Activated CD8-positive, alpha-beta memory T cell treated with anti-CD3 and anti-CD28 coated beads for 4 hours (primary cell): ENCODE results near the gene PCDHA10.
"Not testable (repeated sequence)": the region's sequence is repeated elsewhere in the genome, so short reads cannot be mapped to it uniquely, and the experiment has no call there.

Experiments used
- DNase-seq, 2 donors: peaks; one replicate each; pipeline ENCODE4 v3.0.0-alpha.2; 2020; ENCODE audit warnings: low read depth in 2 of 2

PCDHA10 gene

GRCh38 chr5:140840978-140841962, 14.4 kb upstream of the PCDHA10 start, which contains the start of gene PCDHA8:
PCDHA8 (plus strand) TSS chr5:140841187; CDS start chr5:140841322, 135 bp downstream.
- no peak for DNase-seq

- no peak for DNase-seq
Observed at GRCh38 chr5:140842798-140843733, 12.6 kb upstream of the PCDHA10 start.

- DNase-seq, result not testable (repeated sequence)
Observed at GRCh38 chr5:140848139-140849102, 7.3 kb upstream of the PCDHA10 start, which contains the start of gene PCDHA9. PCDHA9 (plus strand) TSS chr5:140848382; CDS start chr5:140848496, 114 bp downstream.

GRCh38 chr5:140849831-140850634, 5.7 kb upstream of the PCDHA10 start:
- DNase-seq, result not testable (repeated sequence)

- no peak for DNase-seq
Observed at GRCh38 chr5:140857177-140857986, 1.7 kb downstream of the PCDHA10 start.

- DNase-seq, result no peak
Observed at GRCh38 chr5:140857987-140858240, 2.2 kb downstream of the PCDHA10 start.

GRCh38 chr5:140862441-140863295, 7.0 kb downstream of the PCDHA10 start:
- DNase-seq, result no peak

GRCh38 chr5:140868721-140869554, 13.2 kb downstream of the PCDHA10 start, which contains the start of gene PCDHA11:
PCDHA11 (plus strand) TSS chr5:140868957; CDS start chr5:140869104, 147 bp downstream.
- DNase-seq, result no peak

- no peak for DNase-seq
Observed at GRCh38 chr5:140869555-140869886, 13.8 kb downstream of the PCDHA10 start.

GRCh38 chr5:140870221-140871201, 14.8 kb downstream of the PCDHA10 start:
- DNase-seq, result no peak

- DNase-seq, result no peak
Observed at GRCh38 chr5:140875085-140876065, 19.7 kb downstream of the PCDHA10 start, which contains the start of gene PCDHA12. PCDHA12 (plus strand) TSS chr5:140875308; CDS start chr5:140875473, 165 bp downstream.

GRCh38 chr5:140876541-140877261, 21.0 kb downstream of the PCDHA10 start:
- DNase-seq, result not testable (repeated sequence)

GRCh38 chr5:140877262-140877581, 21.5 kb downstream of the PCDHA10 start:
- DNase-seq, result no peak

GRCh38 chr5:140881889-140882590, 26.3 kb downstream of the PCDHA10 start, which contains the start of gene PCDHA13:
PCDHA13 (plus strand) TSS chr5:140882124; CDS start chr5:140882269, 145 bp downstream.
- DNase-seq, result no peak
